GM18511 (cell line): ENCODE data around the gene SNCG.
"Not testable (repeated sequence)": the region's sequence is repeated elsewhere in the genome, so short reads cannot be mapped to it uniquely, and the experiment has no call there.

ENCODE experiments used
- ATAC-seq: cut with Tn5 transposase; IDR thresholded peaks from one replicate; pipeline ENCODE4 v1.9.1; 2021; ENCODE audit warnings: mild to moderate bottlenecking, moderate library complexity; ENCODE audit not compliant: unreplicated experiment

SNCG gene

GRCh38 chr10:86972613-86973380 is 14.4 kb downstream of the SNCG start:
- no peak for ATAC-seq

DNA sequence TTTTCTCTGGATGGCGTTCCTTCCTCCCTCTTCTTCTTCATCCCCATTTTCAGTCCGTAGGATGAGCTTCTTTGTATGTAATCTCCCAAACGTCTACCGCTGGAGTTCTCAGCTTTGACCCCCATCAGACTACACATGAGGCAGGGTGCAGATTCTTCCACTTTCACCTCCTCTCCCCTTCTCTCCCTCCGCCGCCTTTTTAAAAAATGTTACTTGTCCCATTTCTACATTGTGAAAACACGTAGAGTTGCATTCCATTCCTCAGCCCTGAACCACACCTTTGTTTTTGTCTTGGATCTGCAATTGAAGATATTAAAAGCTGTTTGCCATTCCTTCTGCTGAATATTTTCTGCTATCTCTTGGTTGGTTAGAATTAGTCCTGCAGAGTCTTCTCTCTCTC is 16.1 kb downstream of the SNCG start:
- ATAC-seq: no peak

GRCh38 chr10:86976362-86977056 is 18.1 kb downstream of the SNCG start:
- ATAC-seq: no peak

GRCh38 chr10:86978457-86978856 is 20.1 kb downstream of the SNCG start:
- ATAC-seq: not testable (repeated sequence)

DNA sequence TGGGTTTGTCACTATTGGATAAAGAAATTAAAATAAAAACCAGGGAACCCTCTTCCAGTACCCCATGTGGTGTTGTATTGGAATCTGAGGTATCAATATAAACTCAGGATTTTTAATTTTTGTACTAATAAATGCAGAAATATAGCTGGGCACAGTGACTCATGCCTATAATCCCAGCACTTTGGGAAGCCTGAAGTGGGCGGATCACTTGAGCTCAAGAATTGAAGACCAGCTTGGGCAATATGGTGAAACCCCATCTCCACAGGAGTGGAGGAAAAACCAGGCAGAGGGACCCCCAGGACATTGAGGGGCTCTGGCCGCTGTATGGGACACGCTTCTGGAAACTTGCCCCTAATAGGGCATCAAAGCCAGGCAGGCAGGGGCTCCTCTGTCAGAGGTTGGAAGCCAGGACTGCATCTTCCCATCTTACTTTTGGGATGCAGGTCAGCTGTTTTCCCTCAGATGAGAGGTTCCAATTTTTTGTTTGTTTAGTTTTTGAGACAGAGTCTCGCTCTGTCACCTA is 21.0 kb downstream of the SNCG start:
- no peak for ATAC-seq

- ATAC-seq: no peak
Measured at GRCh38 chr10:86979977-86980448, 21.6 kb downstream of the SNCG start.

DNA sequence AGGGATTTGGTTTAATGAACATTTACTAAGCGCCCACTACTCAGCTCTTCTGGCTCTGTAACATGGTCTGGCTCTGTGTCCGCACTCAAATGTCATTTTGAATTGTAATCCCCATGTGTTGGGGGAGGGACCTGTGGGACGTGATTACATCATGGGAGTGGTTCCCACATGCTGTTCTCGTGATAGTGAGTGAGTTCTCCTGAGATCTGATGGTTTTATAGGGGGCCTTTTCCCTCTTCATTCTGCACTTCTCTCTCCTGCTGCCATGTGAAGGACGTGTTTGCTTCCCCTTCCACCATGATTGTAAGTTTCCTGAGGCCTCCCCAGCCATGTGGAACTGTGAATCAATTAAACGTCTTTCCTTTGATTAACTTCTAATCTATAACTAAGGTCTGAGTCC is 22.6 kb downstream of the SNCG start:
- ATAC-seq: not testable (repeated sequence)

DNA sequence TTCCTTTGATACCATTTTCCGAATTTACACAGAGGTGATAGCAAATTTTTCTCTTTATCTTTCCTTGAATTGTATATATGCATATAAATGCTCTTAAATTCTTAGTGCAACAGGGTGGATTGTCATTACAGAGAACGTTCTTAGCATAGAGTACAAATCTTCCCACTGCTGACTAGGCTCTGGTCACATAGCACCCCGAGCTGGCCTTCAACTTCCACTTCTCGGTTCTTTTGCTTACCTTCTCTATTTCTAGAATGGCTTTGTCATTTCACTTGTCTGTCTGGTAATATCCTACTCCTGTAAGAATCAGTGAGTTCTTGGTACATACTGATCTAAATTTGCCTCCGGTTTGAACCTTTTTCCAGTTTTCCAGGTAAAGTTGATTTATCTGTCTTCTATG is 23.3 kb downstream of the SNCG start:
- ATAC-seq: no peak

DNA sequence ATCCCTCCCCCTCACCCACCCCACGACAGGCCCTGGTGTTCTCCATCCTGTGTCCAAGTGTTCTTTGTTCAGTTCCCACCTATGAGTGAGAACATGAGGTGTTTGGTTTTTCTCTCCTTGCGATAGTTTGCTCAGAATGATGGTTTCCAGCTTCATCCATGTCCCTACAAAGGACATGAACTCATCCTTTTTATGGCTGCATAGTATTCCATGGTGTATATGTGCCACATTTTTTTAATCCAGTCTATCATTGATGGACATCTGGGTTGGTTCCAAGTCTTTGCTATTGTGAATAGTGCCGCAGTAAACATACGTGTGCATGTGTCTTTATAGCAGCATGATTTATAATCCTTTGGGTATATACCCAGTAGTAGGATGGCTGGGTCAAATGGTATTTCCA is 26.1 kb downstream of the SNCG start:
- not testable (repeated sequence) for ATAC-seq

DNA sequence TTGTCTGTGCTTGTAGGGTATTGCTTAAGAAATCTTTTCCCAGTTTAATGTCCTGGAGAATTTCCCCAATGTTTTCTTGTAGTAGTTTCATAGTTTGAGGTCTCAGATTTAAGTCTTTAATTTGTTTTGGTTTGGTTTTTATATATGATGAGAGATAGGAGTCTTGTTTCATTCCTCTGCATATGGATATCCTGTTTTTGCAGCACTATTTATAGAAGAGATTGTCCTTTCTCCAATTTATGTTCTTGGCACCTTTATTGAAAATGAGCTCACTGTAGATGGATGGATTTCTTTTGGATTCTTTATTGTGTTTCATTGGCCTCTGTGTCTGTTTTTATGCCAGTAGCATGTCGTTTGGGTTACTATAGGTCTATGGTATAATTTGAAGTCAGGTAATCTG is 30.1 kb downstream of the SNCG start:
- ATAC-seq: no peak

DNA sequence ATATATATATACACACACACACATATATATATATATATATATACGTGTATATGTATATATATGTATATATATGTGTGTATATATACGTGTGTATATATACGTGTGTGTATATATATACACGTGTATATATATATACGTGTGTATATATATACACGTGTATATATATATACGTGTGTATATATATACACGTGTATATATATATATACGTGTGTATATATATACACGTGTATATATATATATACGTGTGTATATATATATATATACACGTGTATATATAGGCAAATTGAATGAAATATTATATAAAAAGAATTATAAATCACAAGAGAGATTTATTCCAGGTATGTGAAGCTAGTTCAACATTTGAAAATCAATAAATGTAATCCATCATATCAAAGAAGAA is 33.0 kb downstream of the SNCG start:
- not testable (repeated sequence) for ATAC-seq

DNA sequence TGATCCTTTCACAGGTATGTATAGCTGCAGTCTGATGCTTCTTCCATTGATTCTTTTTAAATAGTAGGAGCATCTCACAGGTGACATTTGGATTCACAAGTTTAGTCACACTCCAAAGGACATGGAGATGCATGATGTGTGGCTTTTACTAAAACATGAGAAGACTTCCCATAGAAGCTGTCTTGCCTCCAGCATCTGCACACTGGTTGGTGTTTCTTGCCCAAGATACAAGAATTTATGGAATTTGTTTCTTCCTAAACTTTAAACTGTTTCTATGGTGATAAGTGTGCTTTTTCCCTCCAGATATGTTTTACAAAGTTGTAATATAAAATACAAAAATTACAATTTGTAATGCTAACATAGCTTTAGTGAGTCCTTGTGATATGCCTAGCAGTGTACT is 34.1 kb downstream of the SNCG start:
- no peak for ATAC-seq

DNA sequence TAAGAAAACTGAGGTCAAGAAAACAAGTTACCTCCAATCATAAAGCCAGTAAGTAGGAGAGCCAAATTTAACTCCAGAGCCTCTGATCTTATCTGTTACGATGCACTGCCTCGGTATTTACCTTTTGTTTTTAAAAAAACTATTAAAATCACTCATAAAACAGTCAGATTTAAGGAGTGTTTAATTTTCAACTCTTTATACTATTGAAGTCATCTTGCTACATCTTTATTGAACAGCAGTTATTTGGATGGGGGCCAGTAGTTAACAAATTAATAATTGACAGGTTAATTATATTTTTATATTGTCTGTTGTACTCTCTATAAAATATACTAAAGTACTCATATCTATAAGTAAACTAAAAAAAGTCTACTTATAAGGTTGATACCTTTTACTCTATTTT is 34.5 kb downstream of the SNCG start:
- no peak for ATAC-seq

- not testable (repeated sequence) for ATAC-seq
Measured at GRCh38 chr10:86999802-87000403, 41.5 kb downstream of the SNCG start.

DNA sequence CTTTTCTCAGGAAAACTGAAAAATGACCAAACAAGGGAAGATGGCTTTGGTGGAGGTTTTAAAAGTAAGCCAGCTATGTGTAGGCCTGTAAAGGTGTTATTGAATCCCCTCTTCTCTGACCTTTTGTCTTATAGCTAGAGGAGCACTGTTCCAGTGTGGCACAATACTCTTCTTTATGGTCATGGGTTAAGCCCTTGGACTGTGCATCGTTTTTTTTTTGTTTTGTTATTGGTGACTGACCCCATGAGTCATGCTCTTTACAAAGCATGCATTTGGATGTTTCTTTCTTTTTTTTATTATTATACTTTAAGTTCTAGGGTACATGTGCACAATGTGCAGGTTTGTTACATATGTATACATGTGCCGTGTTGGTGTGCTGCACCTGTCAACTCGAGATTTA is 42.1 kb downstream of the SNCG start:
- ATAC-seq: no peak

GRCh38 chr10:87007124-87007523 is 48.7 kb downstream of the SNCG start:
- not testable (repeated sequence) for ATAC-seq

DNA sequence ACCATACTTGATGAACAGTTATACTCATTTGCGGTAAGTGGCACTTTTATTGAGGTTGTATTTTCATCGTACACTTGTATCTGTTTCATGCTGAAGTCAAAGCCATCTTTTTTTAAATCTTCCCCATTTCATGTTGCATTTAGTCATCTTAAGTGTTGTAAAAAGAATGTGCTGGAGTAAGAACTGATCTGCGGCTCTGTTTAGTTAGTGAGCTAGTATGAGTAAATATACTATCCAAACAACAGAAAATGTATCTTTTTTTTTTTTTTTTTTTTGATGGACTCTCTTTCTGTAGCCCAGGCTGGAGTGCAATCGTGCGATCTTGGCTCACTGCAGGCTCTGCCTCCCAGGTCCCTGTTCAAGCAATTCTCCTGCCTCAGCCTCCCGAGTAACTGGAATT is 49.3 kb downstream of the SNCG start:
- ATAC-seq: not testable (repeated sequence)

DNA sequence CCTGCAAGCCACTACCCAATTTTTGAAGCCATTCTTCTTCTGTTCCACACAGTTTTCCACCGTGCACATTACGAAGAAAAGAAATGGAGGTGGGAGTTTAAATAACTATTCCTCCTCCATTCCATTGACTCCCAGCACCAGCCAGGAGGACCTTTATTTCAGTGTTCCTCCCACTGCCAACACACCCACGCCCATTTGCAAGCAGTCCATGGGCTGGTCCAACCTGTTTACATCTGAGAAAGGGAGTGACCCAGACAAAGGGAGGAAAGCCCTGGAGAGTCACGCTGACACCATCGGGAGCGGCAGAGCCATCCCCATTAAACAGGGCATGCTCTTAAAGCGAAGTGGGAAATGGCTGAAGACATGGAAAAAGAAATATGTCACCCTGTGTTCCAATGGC is 49.9 kb downstream of the SNCG start:
- not testable (repeated sequence) for ATAC-seq

GRCh38 chr10:87009134-87009696 is 50.8 kb downstream of the SNCG start:
- not testable (repeated sequence) for ATAC-seq
